ENCODE data around the gene MRPL53.
"Not testable (repeated sequence)": the region's sequence is repeated elsewhere in the genome, so short reads cannot be mapped to it uniquely, and the experiment has no call there.

MRPL53 gene

DNA sequence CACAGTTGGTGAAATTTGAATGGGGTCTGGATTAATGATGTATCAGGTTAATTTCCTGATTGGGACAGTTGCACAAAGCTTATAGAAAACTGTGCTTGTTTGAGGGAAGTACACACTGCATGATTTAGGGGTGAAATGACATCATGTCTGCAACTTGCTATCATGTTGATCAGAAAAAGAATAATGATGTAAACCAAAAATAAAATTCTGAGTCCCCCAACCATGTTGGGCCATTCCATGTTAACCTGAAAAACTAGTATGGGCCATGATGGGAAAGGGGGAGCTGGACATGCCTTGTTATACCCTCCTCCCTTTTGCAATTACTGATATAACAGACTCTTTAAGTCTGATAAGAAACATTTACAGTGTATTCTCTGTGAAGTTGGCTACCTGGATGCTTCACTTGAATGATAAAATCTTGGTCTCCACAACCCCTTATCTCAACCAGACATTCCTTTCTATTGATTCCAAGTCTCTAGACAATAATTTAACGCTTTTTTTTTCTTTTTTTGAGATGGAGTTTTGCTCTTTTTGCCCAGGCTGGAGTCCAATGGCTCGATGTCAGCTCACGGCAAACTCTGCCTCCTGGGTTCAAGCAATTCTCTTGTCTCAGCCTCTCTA, 21.8 kb downstream of the MRPL53 start:
- DNase-seq (ENCODE audit: low spot score) = no peak

DNA sequence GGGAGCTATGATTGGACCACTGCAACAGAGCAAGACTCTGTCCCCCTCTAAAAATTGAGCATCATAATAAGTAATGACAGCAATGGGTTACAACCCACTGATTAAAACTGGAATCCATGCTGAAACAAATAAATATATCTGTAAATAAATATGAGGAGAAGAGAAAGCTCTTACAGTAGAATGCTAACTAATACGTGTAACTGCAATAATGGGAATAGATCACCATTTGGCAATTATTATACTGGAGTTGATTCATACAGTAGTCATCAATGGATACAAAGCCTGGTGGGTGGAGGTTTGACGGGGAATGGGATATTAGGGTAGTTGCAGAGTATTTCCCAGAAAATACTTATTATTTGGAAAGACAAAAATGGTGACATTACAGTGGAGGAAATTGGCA, 23.7 kb downstream of the MRPL53 start:
- no peak for DNase-seq (ENCODE audit: low spot score)

DNA sequence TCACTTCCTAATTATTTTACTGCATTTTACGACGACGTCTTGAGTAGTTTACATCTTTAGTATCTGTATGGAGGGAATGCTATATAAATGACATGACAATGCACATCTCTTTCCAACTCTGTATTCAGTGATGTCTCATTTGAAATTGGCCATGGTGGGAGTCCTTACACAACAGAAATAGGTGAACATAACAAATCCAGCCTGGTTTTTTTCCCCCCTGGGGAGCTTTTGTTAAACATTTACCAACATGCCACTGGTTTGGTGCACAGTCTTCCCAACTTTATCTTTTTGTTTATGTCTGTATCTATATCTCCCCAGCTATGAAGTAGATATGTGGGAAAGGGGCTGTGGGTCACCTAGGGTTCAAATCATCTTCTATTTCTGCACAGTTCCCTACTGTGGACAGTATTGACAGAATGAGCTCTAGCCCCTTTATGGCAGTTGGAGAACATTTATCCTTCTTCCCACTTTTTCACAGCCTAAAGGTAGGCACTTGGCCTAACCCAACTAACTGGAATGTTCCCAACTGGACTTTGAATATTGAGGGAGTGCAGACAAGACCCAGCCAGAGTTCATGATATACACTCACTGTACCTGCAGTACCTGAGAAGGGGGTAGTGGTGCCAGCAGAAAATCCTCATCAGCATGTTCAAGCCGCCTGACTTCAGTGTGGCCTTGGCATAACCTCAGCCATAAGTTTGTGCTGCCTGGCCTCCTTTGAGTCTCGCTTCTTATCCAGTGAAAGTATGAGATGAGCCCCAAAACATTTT, 25.1 kb downstream of the MRPL53 start:
- no peak for DNase-seq (ENCODE audit: low spot score)

DNA sequence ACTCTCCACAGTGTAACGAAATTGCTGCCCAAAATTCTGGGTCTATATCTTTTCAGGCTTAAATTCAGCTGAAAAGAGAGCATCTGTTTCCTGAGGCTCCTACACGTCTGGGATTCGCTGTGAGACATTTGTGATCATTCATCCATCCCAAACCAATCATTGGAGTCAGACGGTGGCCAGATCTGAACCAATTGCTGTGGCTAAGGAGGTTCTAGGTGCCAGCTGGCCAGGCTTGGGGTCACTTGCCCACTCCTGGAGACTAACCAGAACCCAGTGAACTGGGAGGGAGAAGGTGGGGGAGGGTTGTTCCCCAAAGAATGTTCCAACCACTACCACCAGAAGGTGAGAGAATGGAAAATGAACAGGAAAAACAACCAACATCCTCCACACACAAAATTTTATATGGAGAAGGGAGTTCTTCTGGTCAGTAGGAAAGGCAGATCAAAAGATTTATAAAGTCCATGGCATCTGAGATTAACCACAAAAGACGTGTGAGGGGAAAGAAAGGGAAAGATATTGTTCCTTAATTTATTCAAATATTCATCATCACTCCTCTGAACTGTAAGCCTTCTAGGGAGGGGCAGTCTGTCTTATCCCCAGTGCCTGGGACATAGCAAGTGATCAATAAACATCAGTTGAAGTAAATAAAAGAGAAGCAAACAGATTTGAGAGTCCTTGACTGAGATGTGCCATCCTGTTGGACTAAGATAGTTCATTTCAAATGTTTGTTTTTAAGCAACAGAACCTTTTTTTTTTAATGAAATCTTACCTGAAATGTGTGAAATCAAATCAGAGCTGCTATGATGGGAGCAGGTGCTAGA, 27.8 kb downstream of the MRPL53 start:
- no peak for DNase-seq (ENCODE audit: low spot score)

DNA sequence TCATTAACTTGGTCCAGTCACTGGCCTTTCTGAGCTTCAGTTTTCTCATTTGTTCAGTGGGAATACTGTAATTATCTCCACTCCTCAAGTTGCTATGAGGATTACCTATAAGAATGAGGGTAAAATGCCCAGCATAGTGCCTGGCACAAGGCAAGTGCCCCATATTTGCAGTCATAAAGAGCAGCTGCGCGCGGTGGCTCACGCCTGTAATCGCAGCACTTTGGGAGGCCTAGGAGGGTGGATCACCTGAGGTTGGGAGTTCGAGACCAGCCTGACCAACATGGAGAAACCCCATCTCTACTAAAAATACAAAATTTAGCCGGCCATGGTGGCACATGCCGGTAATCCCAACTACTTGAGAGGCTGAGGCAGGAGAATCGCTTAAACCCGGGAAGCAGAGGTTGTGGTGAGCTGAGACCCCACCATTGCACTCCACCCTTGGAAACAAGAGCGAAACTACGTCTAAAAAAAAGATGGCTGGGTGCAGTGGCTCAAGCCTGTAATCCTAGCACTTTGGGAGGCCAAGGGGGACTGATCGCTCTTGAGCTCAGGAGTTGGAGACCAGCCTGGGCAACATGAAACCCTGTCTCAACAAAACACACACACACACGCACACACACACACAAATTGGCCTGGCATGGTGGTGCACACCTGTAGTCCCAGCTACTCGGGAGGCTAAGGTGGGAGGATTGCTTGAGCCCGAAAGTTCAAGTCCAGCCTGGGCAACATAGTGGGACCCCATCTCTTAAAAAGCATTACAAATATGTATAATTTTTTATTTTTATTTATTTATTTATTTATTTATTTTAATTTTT, 29.8 kb downstream of the MRPL53 start:
- DNase-seq (ENCODE audit: low spot score) = not testable (repeated sequence)

DNA sequence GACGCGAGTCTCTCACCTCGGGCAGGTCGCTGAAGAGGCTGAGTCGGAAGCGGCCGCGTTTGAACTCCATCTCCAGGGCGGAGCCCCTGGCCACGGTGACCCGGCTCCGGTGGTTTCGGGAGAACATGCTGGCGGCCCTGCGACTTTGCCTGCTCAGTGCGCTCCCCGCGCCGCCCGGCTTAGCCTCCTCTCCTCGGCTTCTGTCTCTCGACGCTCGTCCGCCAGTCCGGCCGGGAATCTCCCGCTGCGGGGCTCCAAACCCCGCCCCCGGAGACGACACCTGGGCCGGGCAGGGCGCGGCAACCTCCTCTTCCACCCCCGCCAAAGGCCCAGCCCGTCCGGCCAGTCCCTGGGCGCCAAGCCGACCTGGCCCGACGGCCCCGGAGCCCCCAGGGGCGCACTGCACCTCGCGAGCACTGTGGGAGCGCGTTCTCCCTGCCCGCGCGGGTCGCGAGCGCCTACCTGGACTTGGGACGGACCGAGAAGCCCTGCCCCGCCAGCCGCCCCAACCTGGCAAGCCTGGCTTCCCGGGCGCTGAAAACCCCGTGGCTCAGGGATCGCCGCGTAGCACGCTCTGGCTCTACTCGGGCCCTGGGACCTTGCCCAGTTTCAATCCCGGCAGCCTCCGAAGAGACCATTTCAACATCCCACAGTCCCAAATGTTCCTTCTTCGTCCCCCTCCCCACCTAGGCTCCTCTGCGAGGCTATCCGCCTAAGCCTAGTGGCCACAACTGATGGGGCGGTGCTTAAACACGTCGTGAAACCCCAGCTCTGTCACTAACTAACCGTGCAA, 30.6 kb downstream of the MRPL53 start, which contains the start of gene RTKN:
Gene RTKN (minus strand): TSS at position 248 of the 793 bp plus-strand sequence. CDS start 121 bp downstream, at position 127.
- no peak for DNase-seq (ENCODE audit: low spot score)

DNA sequence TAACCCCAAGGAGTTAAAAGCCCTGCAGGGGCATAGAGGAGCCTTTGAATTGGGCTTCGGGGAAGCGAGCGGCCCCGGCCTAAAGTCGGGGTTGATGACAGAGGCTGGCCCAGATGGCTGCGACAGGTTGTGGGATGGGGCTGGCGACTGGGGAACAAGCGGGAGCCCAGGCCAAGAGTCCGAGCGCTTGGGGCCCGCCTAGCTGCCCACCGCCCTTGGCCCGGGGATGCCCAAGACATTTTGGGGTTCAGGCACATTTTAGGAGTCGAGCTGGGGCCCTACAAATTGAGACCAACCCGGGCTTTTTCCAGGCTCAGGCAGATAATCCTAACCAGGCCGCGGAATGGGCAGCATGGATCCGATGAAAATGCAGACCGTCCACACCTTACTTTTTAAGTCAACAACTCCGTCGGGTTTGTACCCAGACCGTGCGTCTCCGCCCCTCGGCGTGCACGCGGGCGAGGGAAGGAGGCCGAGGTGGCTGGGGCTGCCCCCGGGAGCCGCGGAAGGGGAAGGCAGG, 31.2 kb downstream of the MRPL53 start:
- no peak for DNase-seq (ENCODE audit: low spot score)

DNA sequence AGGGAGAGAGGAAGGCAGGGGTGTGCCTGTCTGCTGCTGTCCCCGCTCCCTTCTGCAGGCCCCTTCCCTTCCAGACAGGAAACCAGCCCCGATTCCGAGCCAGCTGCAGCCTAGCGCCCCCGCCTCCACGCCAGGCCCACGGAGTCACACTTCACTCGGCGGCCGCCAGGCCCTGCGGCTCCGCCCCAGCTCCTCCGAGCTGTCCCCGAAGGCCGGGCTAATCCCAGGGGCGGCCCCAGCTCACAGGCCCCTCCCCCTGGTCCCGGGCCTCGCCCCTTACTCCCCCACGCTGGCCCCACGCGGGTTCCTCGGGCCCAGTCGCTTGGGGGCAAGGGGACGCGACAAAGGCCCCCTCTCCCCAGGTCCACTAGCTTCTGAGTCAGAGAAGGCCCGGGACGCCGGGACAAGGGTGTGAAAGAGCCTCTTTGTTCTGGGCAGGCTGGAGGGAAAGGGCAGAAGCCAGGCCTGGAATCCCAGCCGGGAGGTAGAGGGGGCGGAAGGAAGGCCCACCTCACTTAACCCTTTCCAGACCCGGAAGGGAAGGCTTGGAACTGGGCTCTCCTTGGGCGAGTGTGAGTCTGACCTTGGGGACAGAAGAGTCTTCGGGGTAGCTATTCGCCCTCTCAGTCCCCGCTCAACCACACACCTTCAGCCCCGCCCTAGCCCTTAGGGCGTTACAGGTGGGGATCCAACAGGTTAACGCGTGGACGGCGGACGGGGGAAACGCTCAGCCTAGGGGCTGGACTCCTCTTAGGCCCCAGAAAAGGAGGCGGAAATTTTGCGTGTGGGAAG, 31.9 kb downstream of the MRPL53 start:
- peak; percentile 98 for DNase-seq (ENCODE audit: low spot score)

DNA sequence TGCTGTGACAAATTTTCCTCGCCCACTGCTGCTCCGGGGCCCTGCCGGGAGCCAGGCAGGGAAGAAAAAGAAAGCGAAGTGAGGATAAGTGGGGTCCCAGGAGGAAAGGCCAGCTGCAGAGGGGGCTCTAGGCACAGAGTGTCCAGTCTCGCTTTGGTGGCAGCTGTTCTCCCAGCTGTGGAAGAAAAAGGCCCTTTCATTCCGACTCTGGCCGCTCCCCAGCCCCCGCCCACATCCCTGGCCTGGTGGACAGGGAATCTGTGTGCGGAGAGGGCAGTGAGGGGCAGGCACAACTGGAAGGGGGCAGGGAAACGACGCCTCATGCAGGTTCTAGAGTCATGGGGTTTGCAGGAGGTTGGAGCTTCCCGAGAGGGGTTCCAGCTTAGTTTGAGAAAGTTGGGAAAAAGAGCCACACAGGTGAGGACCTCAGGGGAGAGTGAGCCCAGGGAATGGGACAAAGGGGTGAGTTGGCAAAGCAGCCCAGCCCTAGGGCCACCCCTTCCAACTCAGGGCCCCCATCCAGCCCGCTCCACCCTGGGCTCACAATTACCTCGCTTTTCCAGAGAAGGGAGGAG, 32.6 kb downstream of the MRPL53 start:
- DNase-seq (ENCODE audit: low spot score) = no peak

DNA sequence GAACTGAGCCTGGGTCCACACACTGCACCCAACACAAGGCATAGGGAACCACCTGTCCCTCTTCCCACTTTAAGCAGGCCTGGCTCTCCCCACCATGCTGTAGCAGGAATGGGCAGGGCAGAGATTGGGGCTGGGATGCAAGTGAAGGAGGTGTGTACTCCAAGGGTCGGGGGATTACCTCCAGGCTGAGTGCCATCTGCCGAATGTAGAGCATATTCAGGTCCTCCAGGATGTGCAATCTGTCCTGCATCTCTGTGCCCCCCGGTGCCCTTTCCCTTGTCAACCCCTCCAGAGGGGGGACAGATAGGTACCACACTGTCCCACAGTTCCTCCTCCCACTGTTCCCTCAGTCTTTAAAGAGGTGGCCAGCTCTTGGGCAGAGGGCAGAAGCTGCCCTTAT, 33.1 kb downstream of the MRPL53 start:
- peak; percentile 71 for DNase-seq (ENCODE audit: low spot score)

DNA sequence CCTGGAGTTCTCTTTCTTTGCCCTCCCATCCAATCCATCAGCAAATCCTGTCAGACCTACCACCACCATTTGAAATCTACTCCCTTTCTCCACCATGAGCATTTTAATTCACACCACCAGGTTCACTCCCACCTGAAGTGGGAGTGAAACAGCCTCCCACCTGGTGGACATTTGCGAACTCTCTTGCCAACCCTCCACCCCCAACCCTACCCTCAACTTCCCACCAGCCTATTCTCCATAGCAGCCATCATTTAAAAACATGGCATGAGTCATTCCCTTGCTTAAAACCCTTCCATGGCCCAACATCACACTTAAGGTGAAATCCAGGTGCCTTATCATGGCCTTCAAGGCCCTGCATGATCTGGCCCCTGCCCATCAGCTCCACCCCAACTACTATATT, 34.2 kb downstream of the MRPL53 start:
- no peak for DNase-seq (ENCODE audit: low spot score)

DNA sequence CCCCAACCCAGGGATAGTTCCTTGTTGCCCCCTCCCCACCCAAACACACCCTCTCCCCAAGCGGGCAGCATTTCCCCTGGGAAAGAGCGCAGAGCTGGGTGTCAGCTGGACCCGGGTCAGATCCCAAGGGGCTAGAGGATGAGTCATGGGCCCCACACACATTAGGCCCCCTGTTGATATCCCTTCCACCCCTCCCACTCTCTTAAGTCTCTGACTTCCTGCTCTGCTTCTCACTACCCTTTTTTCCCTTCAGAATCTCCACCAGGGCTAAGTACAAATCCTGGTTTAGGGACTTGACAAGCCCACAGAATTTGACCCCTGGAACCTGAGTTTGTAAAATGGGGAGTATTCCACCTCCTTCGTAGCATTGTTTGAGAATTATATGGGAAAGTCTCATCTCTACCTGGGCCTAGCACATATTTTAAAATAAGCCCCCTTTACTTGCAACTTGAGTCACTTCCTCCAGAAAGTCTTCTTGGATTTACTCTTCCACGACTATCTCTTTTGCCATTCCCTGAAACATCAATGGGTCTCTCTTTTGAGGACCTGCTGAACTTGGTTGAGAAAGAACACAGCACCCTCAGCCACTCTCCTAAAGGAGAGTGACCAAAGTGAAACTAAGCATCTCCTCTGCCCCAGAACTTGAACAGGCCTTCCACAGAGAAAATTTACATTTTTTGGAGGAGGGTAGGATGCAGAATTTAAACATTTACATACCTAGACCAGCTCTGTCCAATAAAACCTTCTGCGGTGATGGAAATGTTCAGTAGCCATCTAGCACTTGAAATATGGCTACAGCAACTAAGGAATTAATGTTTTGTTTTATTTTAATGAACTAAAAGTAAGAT, 35.4 kb downstream of the MRPL53 start:
- DNase-seq (ENCODE audit: low spot score) = no peak

DNA sequence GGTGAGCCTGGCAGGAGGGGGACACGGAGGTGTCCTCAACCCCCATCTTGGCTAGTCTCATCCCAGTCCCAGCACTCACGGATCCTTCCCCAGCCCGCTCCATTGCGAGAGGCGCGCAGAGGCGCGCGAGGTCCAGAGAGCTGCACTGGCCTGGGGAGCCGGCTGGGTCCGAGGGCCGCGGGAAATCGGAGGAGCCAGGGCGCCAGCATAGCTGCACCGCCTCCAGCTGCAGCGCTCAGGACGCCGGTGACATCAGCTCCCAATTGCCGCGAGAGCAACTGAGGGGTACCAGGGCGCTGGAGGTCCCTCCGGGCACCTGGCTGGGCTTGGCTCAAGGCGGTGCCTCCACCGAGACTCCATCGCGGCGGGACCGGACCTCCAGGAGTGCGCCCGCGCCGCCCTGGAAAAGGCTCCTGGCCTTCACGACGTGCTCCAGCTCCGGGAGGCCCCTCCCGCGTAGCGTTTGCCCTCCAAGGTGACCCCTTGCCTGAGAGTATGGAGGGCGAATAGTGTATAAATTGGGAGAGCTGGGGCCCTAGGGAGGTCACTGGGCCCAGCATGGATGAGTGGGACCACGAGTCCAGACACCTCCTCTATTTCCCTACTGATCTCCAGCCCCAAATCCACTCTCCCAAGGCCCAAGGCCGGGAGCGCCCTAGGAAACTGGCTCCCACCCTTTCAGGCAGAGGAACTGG, 36.2 kb downstream of the MRPL53 start:
- DNase-seq (ENCODE audit: low spot score) = no peak

DNA sequence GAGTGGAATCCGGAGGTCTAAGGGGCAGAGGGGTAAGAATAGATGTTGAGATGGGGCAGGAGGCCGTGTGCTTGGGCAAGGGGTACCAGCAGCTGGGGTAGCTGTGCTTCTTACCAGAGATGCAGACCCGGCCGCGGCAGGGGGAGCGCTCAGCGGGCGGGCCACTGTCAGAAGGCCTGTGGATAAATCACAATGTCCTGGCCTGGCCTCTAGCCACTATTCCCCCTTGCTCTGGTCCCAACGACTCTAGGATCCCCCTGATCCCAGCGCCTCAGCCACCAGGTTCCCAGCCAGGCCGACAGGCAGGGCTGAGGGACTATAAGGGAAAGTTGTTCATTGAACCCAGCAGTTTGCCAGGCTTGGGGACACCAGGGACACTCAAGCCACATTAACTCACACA, 42.0 kb downstream of the MRPL53 start:
- no peak for DNase-seq (ENCODE audit: low spot score)

DNA sequence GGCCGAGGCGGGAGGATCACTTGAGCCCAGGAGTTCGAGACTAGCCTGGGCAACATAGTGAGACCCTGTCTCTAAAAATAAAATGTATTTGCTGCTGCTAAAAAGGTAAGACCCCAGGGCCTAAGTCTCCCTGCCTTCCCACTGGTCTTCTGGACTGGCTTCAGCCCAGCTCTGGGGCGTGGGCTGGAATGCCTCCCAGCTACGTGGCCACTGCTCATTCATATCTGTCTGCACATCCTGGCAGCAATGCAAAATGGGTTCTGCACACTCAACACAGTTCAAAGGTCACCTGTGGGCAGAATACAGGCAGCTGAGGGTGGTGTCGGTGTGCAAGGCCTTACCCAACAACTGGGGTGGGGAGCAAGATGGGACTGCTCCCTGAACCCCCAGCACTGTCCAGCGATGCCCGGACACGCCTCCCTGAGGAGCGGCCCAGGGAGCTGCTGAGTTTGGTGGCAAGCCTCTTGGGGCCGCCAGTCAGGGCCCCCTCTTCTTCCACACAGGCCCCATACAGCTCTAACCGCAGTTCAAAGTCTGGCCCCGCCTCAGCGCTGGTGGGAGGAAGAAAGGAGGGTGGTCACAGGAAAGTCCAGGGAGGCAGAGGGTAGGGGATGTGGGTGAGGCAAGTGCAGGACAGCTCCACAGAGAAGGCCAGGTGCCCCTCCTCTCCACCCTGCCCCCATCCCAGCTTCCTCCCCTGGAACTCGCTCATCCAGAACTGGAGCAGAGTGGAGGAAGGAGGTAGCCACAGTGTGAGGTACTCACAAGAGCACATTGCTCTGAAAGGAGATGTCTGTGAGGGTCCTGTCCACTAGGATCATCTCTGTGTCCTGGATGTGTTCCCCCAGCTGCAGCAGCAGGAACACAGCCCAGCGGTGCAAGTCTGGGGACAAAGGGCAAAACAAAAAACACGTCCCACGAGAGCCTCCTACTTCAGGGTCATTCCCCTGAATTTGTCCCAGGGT, 42.7 kb downstream of the MRPL53 start:
- no peak for DNase-seq (ENCODE audit: low spot score)

DNA sequence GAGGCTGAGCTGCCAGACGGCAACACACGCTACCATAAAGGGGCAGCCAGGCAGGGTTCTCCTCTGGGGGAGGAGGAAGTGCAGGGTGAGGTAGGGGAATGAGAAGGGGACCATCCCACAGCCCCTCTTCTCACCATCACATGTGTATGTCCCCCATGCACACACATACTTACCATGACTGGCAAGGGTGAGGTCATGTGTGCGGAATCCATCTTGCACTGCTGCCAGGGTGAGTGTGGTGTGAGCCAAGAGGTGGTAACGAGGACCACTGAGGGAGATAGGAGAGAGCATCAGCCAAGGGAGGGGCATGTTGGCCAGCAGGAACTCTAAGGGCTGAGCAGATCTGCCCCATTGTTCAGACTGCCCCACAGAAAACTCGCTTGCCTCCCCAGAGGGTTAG, 43.8 kb downstream of the MRPL53 start:
- DNase-seq (ENCODE audit: low spot score) = no peak

DNA sequence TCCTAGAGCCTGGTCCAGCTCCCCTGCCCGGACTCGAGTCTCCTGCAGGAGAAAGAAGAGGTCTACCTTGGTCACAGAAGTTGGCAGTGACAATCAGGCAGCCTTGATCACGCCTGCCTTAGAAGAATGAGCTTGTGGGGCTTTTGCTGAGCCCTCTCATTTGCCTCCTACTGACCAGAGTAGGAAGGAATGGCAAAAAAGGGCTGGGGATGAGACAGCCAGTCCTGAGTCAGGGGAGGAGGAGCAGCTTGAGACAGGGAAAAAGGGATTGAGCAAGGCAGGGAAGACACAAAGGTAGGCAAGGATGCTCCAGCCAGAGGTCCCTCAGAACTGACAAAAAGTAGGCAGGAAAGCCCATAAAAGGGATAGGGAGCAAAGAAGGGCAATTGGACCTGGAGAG, 44.9 kb downstream of the MRPL53 start:
- no peak for DNase-seq (ENCODE audit: low spot score)
